ENCODE measurements around the gene MLKL.
A peak's percentile ranks its signal among the peaks of the same experiment; 100 is the strongest.
"Not testable (repeated sequence)": the region's sequence is repeated elsewhere in the genome, so short reads cannot be mapped to it uniquely, and the experiment has no call there.

Gene MLKL

GRCh38 chr16:74725651-74726455 lies 25.2 kb upstream of the MLKL start:
- TF ChIP-seq CTCF (IDR thresholded peaks at IDR 0.05; ENCODE audit: control insufficient read depth, insufficient read depth, low read depth, low read length, missing control alignments): no peak

DNA sequence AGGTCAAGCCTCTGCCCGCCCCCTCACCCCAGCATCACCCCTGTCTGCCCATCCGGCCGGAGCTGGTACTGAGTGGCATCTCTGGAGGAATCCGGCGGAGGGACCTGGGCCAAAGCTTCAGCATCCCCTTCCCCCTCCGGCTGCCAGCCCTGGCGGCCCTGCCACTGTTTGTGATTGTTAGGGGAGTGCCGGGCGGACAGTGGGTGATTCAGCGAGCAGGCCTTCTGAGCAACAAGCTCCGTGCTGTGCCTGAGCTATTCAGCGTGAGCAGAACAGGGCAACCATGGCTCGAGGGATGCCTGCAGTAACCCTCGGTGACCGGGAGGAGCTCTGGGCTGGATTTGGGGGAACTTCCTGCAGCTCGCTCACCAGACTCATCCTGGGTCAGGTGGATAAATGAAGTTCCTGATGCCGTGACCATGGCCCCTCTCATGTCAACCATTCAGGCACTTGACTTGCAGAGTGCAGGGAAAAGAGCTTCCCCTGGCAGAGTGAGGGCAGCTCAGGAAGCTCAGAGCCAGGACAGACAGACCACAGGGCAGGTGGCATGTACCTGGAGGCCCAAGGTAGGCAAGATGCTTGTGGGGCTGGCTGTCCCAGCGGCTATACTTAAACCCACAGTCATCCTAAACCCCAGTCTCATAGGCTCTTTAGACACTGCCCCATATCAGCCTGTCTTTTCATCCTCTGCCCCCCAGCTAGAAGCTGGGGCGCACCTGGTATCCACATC lies 24.3 kb upstream of the MLKL start:
- H3K4me3 ChIP-seq (ENCODE audit: control insufficient read depth, low read depth, low read length): no peak overlapping the region
- TF ChIP-seq CTCF (IDR thresholded peaks at IDR 0.05; ENCODE audit: control insufficient read depth, insufficient read depth, low read depth, low read length, missing control alignments): peak; percentile 51
- peak; percentile 21 for DNase-seq (ENCODE audit: low read depth)

More at GRCh38 chr16:74725651-74726455, 25.2 kb upstream of the MLKL start:
- DNase-seq (ENCODE audit: low read depth): no peak
- H3K4me3 ChIP-seq (ENCODE audit: control insufficient read depth, low read depth, low read length): no peak overlapping the region

- no peak for DNase-seq (ENCODE audit: low read depth)
- no peak for TF ChIP-seq CTCF (IDR thresholded peaks at IDR 0.05; ENCODE audit: control insufficient read depth, insufficient read depth, low read depth, low read length, missing control alignments)
Measured at GRCh38 chr16:74723256-74723655, 22.6 kb upstream of the MLKL start.

GRCh38 chr16:74722156-74722555 lies 21.5 kb upstream of the MLKL start:
- not testable (repeated sequence) for H3K4me3 ChIP-seq (ENCODE audit: control insufficient read depth, low read depth, low read length); DNase-seq (ENCODE audit: low read depth)

More at GRCh38 chr16:74723256-74723655, 22.6 kb upstream of the MLKL start:
- H3K4me3 ChIP-seq (ENCODE audit: control insufficient read depth, low read depth, low read length): no peak overlapping the region

DNA sequence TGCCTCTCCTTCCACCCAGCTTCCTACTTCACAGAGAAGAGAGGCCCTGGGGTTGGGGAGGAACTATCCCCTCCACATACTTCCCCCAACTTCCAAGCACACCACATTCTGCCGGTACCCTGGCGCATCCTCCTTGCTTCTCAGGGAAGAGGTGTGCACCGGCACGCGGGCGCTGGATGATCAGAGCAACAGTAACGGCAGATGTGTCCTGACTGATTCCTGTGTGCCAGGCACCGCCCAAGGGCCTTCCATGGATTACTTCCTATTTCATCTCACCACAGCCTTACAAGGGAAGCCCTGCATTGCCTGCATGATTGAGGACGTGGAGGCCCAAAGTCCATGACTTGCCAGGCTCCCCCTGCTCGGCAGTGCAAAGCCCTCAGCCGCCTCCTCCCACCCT lies 21.1 kb upstream of the MLKL start:
- TF ChIP-seq CTCF (IDR thresholded peaks at IDR 0.05; ENCODE audit: control insufficient read depth, insufficient read depth, low read depth, low read length, missing control alignments): no peak

DNA sequence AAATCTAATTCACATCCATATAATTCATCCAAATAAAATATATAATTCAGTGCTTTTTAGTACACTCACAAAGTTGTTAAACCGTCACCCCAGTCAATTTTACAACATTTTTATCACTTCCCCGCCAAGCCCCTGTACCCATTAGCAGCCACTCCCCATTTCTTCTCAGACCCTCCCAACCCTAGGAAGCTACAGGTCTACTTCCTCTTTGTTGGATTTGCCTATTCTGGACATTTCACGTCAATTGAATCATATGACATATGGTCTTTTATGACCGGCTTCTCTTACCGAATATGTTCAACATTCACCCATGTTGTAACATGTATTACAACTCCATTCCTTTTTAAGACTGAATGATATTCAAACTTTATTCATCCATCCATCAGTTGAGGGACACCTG lies 19.9 kb upstream of the MLKL start:
- H3K4me3 ChIP-seq (ENCODE audit: control insufficient read depth, low read depth, low read length): no peak overlapping the region
- no peak for TF ChIP-seq CTCF (IDR thresholded peaks at IDR 0.05; ENCODE audit: control insufficient read depth, insufficient read depth, low read depth, low read length, missing control alignments)
- no peak for DNase-seq (ENCODE audit: low read depth)

More for the DNA sequence above, 21.1 kb upstream of the MLKL start:
- DNase-seq (ENCODE audit: low read depth): no peak
- no peak overlapping the region for H3K4me3 ChIP-seq (ENCODE audit: control insufficient read depth, low read depth, low read length)

Measured in AG09309 (cell line).